GM12864 (cell line): ENCODE measurements around the gene SLC30A3.
"Not testable (repeated sequence)": the region's sequence is repeated elsewhere in the genome, so short reads cannot be mapped to it uniquely, and the experiment has no call there.

Experiments used
- DNase-seq: peaks from one replicate; pipeline ENCODE4 v3.0.0-alpha.2; 2011; ENCODE audit warnings: low read depth
- H3K4me3 ChIP-seq: 2 replicates; pipeline ENCODE4 v1.5.1; 2011; ENCODE audit warnings: mild to moderate bottlenecking, low read depth, low read length, control low read depth
- TF ChIP-seq, protein P1 (sequence below): IDR thresholded peaks from 2 replicates; pipeline ENCODE4 v1.5.1; 2011; ENCODE audit warnings: low read depth, mild to moderate bottlenecking, moderate library complexity, low read length, control low read depth, inconsistent platforms; ENCODE audit errors: missing control alignments

SLC30A3 gene

GRCh38 chr2:27306573-27307286 lies 43.9 kb upstream of the SLC30A3 start:
- DNase-seq = no peak
- no peak overlapping the region for H3K4me3 ChIP-seq
- TF ChIP-seq, protein P1, sequence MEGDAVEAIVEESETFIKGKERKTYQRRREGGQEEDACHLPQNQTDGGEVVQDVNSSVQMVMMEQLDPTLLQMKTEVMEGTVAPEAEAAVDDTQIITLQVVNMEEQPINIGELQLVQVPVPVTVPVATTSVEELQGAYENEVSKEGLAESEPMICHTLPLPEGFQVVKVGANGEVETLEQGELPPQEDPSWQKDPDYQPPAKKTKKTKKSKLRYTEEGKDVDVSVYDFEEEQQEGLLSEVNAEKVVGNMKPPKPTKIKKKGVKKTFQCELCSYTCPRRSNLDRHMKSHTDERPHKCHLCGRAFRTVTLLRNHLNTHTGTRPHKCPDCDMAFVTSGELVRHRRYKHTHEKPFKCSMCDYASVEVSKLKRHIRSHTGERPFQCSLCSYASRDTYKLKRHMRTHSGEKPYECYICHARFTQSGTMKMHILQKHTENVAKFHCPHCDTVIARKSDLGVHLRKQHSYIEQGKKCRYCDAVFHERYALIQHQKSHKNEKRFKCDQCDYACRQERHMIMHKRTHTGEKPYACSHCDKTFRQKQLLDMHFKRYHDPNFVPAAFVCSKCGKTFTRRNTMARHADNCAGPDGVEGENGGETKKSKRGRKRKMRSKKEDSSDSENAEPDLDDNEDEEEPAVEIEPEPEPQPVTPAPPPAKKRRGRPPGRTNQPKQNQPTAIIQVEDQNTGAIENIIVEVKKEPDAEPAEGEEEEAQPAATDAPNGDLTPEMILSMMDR = no peak

DNA sequence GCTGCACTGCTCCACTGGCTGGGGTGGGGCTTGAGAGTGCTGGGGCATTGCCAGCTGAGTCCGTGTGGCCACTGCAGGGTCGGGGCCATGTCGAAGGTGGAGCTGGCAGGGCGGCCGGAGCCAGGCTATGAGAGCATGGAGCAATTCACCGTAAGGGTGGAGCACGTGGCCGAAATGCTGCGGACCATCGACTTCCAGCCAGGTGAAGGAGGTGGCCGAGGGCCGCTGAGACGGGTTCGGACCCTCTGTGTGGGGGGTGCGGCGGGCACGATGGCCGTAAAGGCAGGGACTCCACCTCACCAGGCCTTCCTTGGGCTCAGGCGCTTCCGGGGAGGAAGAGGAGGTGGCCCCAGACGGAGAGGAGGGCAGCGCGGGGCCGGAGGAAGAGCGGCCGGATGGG lies 43.3 kb upstream of the SLC30A3 start:
- no peak for DNase-seq
- H3K4me3 ChIP-seq = no peak overlapping the region
- TF ChIP-seq, protein P1 = no peak

- TF ChIP-seq, protein P1 = no peak
- no peak overlapping the region for H3K4me3 ChIP-seq
- DNase-seq = no peak
These were observed 42.7 kb upstream of the SLC30A3 start for GRCh38 chr2:27305516-27305915.

GRCh38 chr2:27304488-27305240 lies 41.8 kb upstream of the SLC30A3 start:
- H3K4me3 ChIP-seq = no peak overlapping the region
- TF ChIP-seq, protein P1 = no peak
- no peak for DNase-seq

GRCh38 chr2:27303093-27304025 lies 40.5 kb upstream of the SLC30A3 start:
- no peak for DNase-seq
- TF ChIP-seq, protein P1 = peak; percentile 68
- peak overlapping the region; percentile 49 for H3K4me3 ChIP-seq

DNA sequence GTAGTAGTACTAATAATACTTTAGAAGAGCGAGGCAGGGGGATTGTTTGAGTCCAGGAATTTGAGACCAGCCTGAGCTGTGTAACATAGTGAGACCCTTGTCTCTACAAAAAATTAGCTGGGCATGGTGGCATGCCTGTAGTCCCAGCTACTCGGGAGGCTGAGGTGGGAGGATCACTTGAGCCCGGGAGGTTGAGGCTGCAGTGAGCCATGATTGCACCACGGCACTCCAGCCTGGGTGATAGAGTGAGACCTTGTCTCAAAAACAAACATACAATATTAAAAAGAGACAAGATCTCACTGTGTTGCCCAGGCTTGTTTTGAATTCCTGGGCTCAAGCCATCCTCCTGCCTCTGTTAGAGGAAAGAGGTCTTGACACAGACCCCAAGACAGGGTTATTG lies 37.8 kb upstream of the SLC30A3 start:
- not testable (repeated sequence) for H3K4me3 ChIP-seq, DNase-seq
